B cell (primary cell): ENCODE data around the gene XPNPEP2. TPM values are rescaled to one million over a fixed set of nuclear protein-coding genes. Genes with fewer than 3 reads are reported as not detected.

Experiments used
- ATAC-seq: fragments of 200-7000 bp; cut with Tn5 transposase; one replicate; pipeline ENCODE4 v1.10.0; 2021; ENCODE audit warnings: low read depth, mild to moderate bottlenecking, moderate number of reproducible peaks, moderate library complexity
- CTCF ChIA-PET: fragments of 350-600 bp; sonication (Branson Sonifier 250); formaldehyde crosslinking; loops from one replicate; lab custom pipeline; 2021; ENCODE audit warnings: antibody characterized with exemption, inconsistent platforms; lab: Charles Lee
- POLR2A ChIA-PET: fragments of 350-600 bp; sonication (Branson Sonifier 250); formaldehyde crosslinking; loops from one replicate; lab custom pipeline; 2021; ENCODE audit warnings: antibody characterized with exemption; lab: Charles Lee
- DNase-seq: peaks from one replicate; pipeline ENCODE4 v3.0.0; 2013
- H2AFZ ChIP-seq: 2 replicates; pipeline ENCODE4 v1.6.1; 2012; ENCODE audit warnings: mild to moderate bottlenecking, low read depth, low read length; ENCODE audit not compliant: insufficient read depth, poor library complexity, severe bottlenecking
- H3K27ac ChIP-seq, 2 donors: 1 replicate in 1 of 2; 2 replicates in 1 of 2; pipeline ENCODE4 v1.5.1; 2012 to 2013; ENCODE audit warnings: low read length in 2 of 2, mild to moderate bottlenecking in 2 of 2, moderate library complexity in 1 of 2
- H3K27me3 ChIP-seq, 4 experiments: fragments of 200-600 bp in 1 of 4; sonication (generic) in 1 of 4; replicated peaks in 1 of 4; 1 replicate in 2 of 4; 2 replicates in 2 of 4; pipeline versions ENCODE4 v1.6.1 to v1.7.0; 2013 to 2016; ENCODE audit warnings: low read length in 3 of 4, mild to moderate bottlenecking in 2 of 4, mixed read lengths in 1 of 4, moderate library complexity in 1 of 4; ENCODE audit not compliant: insufficient read depth in 4 of 4, control insufficient read depth in 3 of 4; ENCODE audit errors: control extremely low read depth in 1 of 4
- H3K36me3 ChIP-seq, 2 experiments: replicated peaks in 1 of 2; 1 replicate in 1 of 2; 2 replicates in 1 of 2; pipeline versions ENCODE4 v1.6.1 to v1.7.1; 2013; ENCODE audit warnings: low read length in 1 of 2; ENCODE audit not compliant: insufficient read depth in 2 of 2, control insufficient read depth in 1 of 2; ENCODE audit errors: control extremely low read depth in 1 of 2, extremely low read depth in 1 of 2
- H3K4me1 ChIP-seq, 2 donors: fragments of 200-600 bp in 1 of 2; sonication (generic) in 1 of 2; 1 replicate in 1 of 2; 2 replicates in 1 of 2; pipeline versions ENCODE4 v1.5.1 to v1.6.1; 2013 to 2017; ENCODE audit warnings: low read length in 2 of 2; ENCODE audit not compliant: control insufficient read depth in 2 of 2, insufficient read depth in 2 of 2
- H3K4me2 ChIP-seq: replicated peaks from 2 replicates; pipeline ENCODE3; 2012; ENCODE audit warnings: mild to moderate bottlenecking, low read depth, low read length; ENCODE audit not compliant: poor library complexity, severe bottlenecking
- H3K4me3 ChIP-seq, 5 experiments: fragments of 200-600 bp in 1 of 5; sonication (generic) in 1 of 5; 1 replicate in 3 of 5; 2 replicates in 2 of 5; pipeline versions ENCODE4 v1.5.1 to v1.7.0; 2011 to 2016; ENCODE audit warnings: low read length in 4 of 5, mild to moderate bottlenecking in 4 of 5, low read depth in 2 of 5, control low read depth in 1 of 5, moderate library complexity in 1 of 5; ENCODE audit not compliant: insufficient read depth in 1 of 5; ENCODE audit errors: control extremely low read depth in 1 of 5, extremely low read depth in 1 of 5
- H3K79me2 ChIP-seq: fragments of 200-600 bp; sonication (generic); one replicate; pipeline ENCODE4 v1.6.0; 2016; ENCODE audit warnings: low read length; ENCODE audit not compliant: control insufficient read depth, insufficient read depth
- H3K9ac ChIP-seq: fragments of 200-600 bp; sonication (generic); 2 replicates; pipeline ENCODE4 v1.6.1; 2017; ENCODE audit warnings: mild to moderate bottlenecking, low read length, moderate library complexity
- H3K9me3 ChIP-seq, 3 donors: one replicate each; pipeline versions ENCODE4 v1.6.1 to v1.7.1; 2013; ENCODE audit warnings: low read length in 2 of 3; ENCODE audit not compliant: control insufficient read depth in 2 of 3, insufficient read depth in 1 of 3; ENCODE audit errors: control extremely low read depth in 1 of 3
- H4K20me1 ChIP-seq: 2 replicates; pipeline ENCODE4 v1.6.0; 2012; ENCODE audit warnings: mild to moderate bottlenecking, low read length; ENCODE audit not compliant: insufficient read depth, control insufficient read depth, poor library complexity, severe bottlenecking
- H3K27ac Mint-ChIP-seq: one replicate; pipeline ENCODE4 v1.8.0; 2021; ENCODE audit warnings: mixed read lengths
- H3K27me3 Mint-ChIP-seq: one replicate; pipeline ENCODE4 v1.8.0; 2021; ENCODE audit warnings: mixed read lengths
- H3K4me1 Mint-ChIP-seq: one replicate; pipeline ENCODE4 v1.8.0; 2021; ENCODE audit warnings: mixed read lengths
- H3K4me3 Mint-ChIP-seq: one replicate; pipeline ENCODE4 v1.8.0; 2021; ENCODE audit warnings: mixed read lengths
- H3K9me3 Mint-ChIP-seq: one replicate; pipeline ENCODE4 v1.8.0; 2022; ENCODE audit warnings: mixed read lengths; ENCODE audit not compliant: insufficient read depth
- EZH2 ChIP-seq: IDR thresholded peaks from 2 replicates; pipeline ENCODE4 v1.6.1; 2012; ENCODE audit warnings: borderline replicate concordance, low read depth, mild to moderate bottlenecking, moderate library complexity, low read length; ENCODE audit not compliant: insufficient read depth, poor library complexity, severe bottlenecking
- WGBS: methylation state at CpG from one replicate; pipeline ENCODE4 v1.1.5; 2013; ENCODE audit warnings: missing lambda C conversion rate; ENCODE audit not compliant: insufficient coverage; 5-methylcytosine and 5-hydroxymethylcytosine counted together
- intact Hi-C: fragments of 100-400 bp; cut with micrococcal nuclease; formaldehyde crosslinking; loops from one replicate; pipeline ENCODE4 v1.10.0; 2022
- polyA plus RNA-seq: library from polyadenylated mRNA; depleted of rRNA; stranded (reverse); fragments of >200 nt; gene quantifications from 2 replicates; pipeline ENCODE4 v1.2.3, GENCODE V29; 2012
- total RNA-seq, 2 donors: library from RNA; stranded (reverse); fragments of 120-200 nt in 1 of 2; gene quantifications; 1 replicate in 1 of 2; 2 replicates in 1 of 2; pipeline versions ENCODE4 v1.2.3 to v1.2.4, GENCODE V29; 2013 to 2022
- TF ChIP-seq, protein P1 (sequence below): fragments of 200-600 bp; IDR thresholded peaks from one replicate; pipeline ENCODE4 v1.8.0; 2022; ENCODE audit warnings: antibody characterized with exemption, mild to moderate bottlenecking

XPNPEP2 gene
- total and polyA plus RNA-seq, 2 donors (not counting 1 experiment from before 2014, with no cell fraction given): 0.31 TPM; not detected in 1

GRCh38 chrX:129813662-129814368 is 75.0 kb downstream of the XPNPEP2 start:
- no peaks in the 10 kb centered on the region for H4K20me1 ChIP-seq
- H3K9me3 ChIP-seq: no peaks in the 10 kb centered on the region
- ChIA-PET POLR2A (no interaction called here), CTCF (interaction anchor here (1.3 to 1.5 kb wide), 2 partner anchors 9 to 10 kb away, joined by 3 to 6 read pairs; no protein-coding TSS in a partner anchor)
- H3K79me2 ChIP-seq: no peaks in the 10 kb centered on the region
- intact Hi-C loops: no loop called here
- Mint-ChIP-seq H3K27me3 (no peaks in the 10 kb centered on the region), H3K4me1 (peaks cover 9% of the 10 kb centered on the region), H3K4me3 (no peak overlapping the region), H3K27ac (no peak overlapping the region), H3K9me3 (no peaks in the 10 kb centered on the region)
- H3K36me3 ChIP-seq: no peaks in the 10 kb centered on the region
- H3K9ac ChIP-seq: no peak overlapping the region
- ATAC-seq (no peak), DNase-seq (no peak)
- H3K4me2 ChIP-seq: no peak overlapping the region
- H3K4me3 ChIP-seq: no peak overlapping the region
- H3K4me1 ChIP-seq: peaks cover 4% of the 10 kb centered on the region in 2 donors
- no peak overlapping the region for H2AFZ ChIP-seq
- H3K27me3 ChIP-seq: no peaks in the 10 kb centered on the region
- TF ChIP-seq, protein P1, sequence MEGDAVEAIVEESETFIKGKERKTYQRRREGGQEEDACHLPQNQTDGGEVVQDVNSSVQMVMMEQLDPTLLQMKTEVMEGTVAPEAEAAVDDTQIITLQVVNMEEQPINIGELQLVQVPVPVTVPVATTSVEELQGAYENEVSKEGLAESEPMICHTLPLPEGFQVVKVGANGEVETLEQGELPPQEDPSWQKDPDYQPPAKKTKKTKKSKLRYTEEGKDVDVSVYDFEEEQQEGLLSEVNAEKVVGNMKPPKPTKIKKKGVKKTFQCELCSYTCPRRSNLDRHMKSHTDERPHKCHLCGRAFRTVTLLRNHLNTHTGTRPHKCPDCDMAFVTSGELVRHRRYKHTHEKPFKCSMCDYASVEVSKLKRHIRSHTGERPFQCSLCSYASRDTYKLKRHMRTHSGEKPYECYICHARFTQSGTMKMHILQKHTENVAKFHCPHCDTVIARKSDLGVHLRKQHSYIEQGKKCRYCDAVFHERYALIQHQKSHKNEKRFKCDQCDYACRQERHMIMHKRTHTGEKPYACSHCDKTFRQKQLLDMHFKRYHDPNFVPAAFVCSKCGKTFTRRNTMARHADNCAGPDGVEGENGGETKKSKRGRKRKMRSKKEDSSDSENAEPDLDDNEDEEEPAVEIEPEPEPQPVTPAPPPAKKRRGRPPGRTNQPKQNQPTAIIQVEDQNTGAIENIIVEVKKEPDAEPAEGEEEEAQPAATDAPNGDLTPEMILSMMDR: no peak
- TF ChIP-seq EZH2: no peak
- 80% methylated on average over 1 of the region's 6 CpGs for WGBS
- no peak overlapping the region for H3K27ac ChIP-seq

DNA sequence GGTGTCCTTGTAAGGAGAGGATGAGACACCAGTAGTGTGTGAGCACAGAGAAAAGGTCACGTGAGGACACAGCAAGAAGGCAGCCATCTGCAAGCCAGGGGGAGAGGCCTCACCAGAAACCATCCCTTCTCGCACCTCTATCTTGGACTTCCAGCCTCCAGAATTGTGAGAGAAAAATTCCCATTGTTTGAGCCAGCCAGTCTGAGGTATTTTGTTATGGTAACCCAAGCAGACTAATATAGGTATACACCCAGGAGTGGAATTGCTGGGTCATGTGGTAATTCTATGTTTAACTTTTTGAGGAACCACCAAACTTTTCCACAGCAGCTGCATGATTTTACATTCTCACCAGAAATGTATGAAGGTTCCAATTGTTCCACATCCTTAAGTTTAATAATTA is 79.3 kb downstream of the XPNPEP2 start:
- WGBS: no CpG with 5 or more reads among the region's 2 CpGs
- intact Hi-C loops: no loop called here
- H3K4me3 ChIP-seq: no peak overlapping the region
- H3K9me3 ChIP-seq: no peaks in the 10 kb centered on the region
- no peaks in the 10 kb centered on the region for H3K4me1 ChIP-seq
- no peak overlapping the region for H3K4me3 Mint-ChIP-seq
- POLR2A ChIA-PET: no interaction called here
- H4K20me1 ChIP-seq: no peaks in the 10 kb centered on the region
- no peaks in the 10 kb centered on the region for H3K36me3 ChIP-seq
- no peaks in the 10 kb centered on the region for H3K79me2 ChIP-seq
- CTCF ChIA-PET: no interaction called here
- no peak for ATAC-seq
- H3K27me3 ChIP-seq: no peaks in the 10 kb centered on the region
- no peak overlapping the region for H3K4me2 ChIP-seq
- no peaks in the 10 kb centered on the region for H3K9me3 Mint-ChIP-seq
- no peak for TF ChIP-seq EZH2
- TF ChIP-seq, protein P1: no peak
- no peak overlapping the region for H3K27ac Mint-ChIP-seq
- DNase-seq: no peak
- no peak overlapping the region for H2AFZ ChIP-seq
- no peaks in the 10 kb centered on the region for H3K27me3 Mint-ChIP-seq
- peaks cover 4% of the 10 kb centered on the region for H3K4me1 Mint-ChIP-seq
- H3K9ac ChIP-seq: no peak overlapping the region
- H3K27ac ChIP-seq: no peak overlapping the region
